Left lobe of liver (tissue), 2 donors: Measurements from ENCODE around the gene CHFR. TPM values are rescaled to one million over a fixed set of nuclear protein-coding genes. Genes with fewer than 3 reads are reported as not detected.
"Not testable (repeated sequence)": the region's sequence is repeated elsewhere in the genome, so short reads cannot be mapped to it uniquely, and the experiment has no call there.

Source experiments
- ATAC-seq: fragments of 200-7000 bp; cut with Tn5 transposase; one replicate; pipeline ENCODE4 v1.9.1; 2020; ENCODE audit warnings: mild to moderate bottlenecking, moderate library complexity
- DNase-seq: peaks from one replicate; pipeline ENCODE4 v3.0.0-alpha.2; 2020; ENCODE audit warnings: low spot score
- total RNA-seq: library from RNA; stranded (reverse); gene quantifications from one replicate; pipeline ENCODE4 v1.2.1, GENCODE V29; 2021
- donor health status: DM: no; HTN: no; CAD: no; lungs with moderate emphysema.
- donor health status: DM: no; HTN: yes; CAD: no.

The CHFR gene
- total RNA-seq, 1 donor from 2014 or later, result 14.2 TPM

GRCh38 chr12:132874620-132875019 is 12.8 kb downstream of the CHFR start:
- not testable (repeated sequence) for DNase-seq

DNA sequence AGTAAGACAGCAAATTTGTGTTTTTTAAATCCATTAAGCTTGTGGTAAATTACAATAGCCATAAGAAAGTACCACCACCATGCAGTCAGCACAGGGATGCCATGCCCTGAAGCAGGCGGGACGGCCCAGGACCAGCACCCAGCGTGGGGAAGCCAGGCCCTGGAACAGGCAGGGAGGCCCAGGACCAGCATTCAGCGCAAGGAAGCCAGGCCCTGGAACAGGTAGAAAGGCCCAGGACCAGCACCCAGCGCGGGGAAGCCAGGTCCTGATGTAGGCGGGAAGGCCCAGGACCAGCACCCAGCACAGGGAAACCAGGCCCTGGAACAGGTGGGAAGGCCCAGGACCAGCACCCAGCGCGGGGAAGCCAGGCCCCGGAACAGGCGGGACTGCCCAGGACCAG is 13.2 kb downstream of the CHFR start:
- ATAC-seq (no peak), DNase-seq (no peak)

More at GRCh38 chr12:132874620-132875019, 12.8 kb downstream of the CHFR start:
- not testable (repeated sequence) for ATAC-seq

GRCh38 chr12:132873724-132874123 is 13.7 kb downstream of the CHFR start:
- ATAC-seq (no peak), DNase-seq (no peak)

GRCh38 chr12:132872975-132873421 is 14.4 kb downstream of the CHFR start:
- no peak for ATAC-seq
- no peak for DNase-seq

DNA sequence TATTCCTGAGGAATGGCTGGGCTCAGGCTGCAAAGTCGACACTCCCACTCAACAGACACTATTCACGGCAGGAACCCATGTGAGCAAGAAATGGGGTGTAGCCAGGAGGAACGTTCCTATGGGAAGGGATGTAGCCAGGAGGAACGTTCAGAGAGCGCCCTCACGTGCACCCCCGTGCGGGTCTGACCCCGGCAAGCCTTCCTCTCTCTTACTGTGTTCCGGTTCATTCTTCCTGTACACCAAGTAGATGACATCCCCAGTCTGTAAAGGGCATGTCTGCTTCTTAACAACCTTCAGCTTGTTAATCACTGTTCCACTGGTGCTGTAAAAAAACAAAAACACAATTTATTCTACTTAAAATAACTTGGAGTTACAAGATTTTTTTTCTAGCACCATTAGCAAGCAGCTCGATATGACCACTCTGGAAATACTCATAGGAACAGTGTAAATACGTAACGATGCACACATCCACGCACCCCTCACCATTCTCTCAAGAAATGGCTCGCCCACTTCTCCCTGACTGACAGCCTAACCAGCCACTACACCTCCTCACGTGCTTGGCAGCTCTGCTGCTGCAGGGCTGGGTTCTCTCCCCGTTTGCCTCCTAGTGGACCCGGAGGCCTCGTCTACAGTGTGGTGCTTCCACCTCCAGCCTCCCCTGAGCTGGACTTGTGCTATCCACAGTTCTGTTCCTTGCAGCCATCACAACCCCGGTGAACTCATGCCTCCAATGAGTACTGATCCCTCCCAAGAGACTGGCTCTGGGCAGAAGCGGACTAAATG is 15.1 kb downstream of the CHFR start:
- ATAC-seq (no peak), DNase-seq (no peak)

- ATAC-seq (no peak), DNase-seq (no peak)
Measured at GRCh38 chr12:132869551-132869950, 17.9 kb downstream of the CHFR start.

DNA sequence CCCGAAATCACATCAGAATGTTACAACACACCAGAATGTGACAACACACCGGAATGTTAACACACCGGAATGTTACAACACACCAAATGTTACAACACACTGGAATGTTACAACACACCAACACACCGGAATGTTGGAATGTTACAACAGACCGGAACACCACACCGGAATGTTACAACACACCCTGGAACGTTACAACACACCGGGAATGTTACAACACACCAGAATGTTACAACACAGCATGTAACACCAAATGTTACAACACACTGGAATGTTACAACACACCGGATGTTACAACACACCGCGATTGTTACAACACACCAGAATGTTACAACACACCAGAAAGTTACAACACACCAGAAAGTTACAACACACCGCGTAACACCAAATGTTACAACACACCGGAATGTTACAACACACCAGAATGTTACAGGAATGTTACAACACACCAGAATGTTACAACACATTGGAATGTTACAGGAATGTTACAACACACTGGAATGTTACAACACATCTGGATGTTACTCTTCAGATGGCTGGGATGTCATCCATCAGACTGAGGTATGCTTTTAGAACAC is 21.1 kb downstream of the CHFR start:
- DNase-seq (no peak), ATAC-seq (no peak)

DNA sequence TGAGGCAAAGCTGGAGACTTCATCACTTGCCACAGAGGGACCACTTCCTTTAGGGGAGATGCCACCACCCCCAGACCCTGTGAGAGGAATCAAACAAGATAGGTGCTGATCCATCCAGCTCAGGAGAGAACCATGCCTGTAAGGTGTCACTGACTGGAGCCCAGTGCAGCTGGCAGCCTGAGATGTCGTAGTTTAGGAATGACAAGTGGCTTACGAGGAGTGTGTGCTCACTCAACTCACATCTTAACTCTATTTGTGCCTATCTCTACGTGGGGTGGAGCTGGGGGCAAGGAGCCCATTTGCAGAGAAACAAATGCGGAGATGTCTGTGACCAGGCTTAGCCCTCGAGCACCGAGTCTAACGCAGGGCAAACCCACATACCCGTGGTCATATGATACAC is 25.8 kb downstream of the CHFR start:
- DNase-seq, result no peak
- no peak for ATAC-seq

GRCh38 chr12:132858718-132859266 is 28.6 kb downstream of the CHFR start:
- DNase-seq, result no peak
- ATAC-seq, result peak; percentile 48

GRCh38 chr12:132857019-132857418 is 30.4 kb downstream of the CHFR start:
- DNase-seq, ATAC-seq: not testable (repeated sequence)

DNA sequence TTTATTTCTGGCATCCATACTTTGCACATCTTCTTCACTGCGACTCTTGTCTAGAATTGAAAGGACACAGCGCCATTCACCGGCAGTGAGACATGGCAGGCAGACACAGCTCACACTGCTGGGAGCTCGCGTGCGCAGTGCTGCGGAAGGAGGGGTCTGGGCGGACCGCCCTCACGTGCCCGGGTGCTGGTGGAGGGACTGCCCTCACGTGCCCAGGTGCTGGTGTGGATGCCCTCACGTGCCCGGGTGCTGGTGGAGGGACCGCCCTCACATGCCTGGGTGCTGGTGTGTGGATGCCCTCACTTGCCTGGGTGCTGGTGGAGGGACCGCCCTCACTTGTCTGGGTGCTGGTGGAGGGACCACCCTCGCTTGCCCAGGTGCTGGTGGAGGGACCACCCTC is 30.8 kb downstream of the CHFR start:
- ATAC-seq, result no peak
- DNase-seq, result no peak

DNA sequence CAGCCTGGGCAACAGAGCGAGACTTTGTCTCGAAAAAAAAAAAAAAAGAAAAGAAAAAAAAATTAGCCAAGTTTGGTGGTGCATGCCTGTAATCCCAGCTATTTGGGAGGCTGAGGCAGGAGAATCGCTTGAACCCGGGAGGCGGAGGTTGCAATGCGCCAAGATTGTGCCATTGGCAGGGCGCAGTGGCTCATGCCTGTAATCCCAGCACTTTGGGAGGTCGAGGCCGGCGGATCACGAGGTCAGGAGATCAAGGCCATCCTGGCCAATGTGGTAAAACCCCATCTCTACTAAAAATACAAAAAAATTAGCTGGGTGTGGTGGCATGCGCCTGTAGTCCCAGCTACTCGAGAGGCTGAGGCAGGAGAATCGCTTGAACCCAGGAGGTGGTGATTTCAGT is 32.2 kb downstream of the CHFR start:
- ATAC-seq, DNase-seq: not testable (repeated sequence)

DNA sequence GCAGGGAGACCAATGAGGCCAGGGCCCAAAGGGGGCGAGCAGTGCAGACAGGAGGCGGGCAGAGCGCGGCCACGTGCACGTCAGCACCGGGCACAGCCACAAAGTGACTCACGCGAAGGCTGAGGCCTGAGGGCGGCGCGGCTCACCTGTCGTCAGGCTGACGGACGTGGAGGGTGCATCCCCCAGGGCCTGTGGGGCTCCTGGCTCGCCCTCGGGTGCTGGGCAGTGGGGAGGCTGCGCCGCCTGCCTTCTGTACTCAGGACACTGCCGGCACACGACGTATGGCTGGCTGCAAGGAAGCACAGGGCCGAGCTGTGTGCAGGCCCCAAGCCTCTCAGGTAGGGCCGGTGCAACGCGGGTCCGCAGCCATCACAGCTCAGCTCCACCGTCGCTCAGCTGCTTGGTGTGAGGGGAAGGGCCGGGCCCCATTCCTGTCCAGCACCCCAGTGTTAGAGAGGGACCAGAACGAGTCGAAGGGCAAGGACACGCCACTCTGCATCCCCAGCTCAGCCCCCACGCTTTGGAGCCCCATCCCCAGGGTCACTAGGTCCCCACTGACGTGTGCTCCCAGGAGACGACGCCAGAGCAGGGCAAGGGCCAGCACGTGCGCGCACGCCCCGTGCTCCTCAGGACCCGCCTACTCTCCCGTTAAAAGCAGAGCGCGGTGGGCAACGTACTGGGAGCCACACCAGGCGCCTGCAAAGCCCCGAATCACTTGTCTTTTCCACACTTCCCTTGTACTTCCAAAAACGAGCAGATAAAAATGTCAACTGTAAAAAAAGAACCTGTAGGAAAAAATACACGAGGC is 33.9 kb downstream of the CHFR start:
- no peak for ATAC-seq
- DNase-seq, result no peak

- DNase-seq, result no peak
- ATAC-seq, result no peak
Measured at GRCh38 chr12:132852496-132852895, 34.9 kb downstream of the CHFR start.

- DNase-seq (no peak), ATAC-seq (no peak)
Measured at GRCh38 chr12:132851465-132851864, 35.9 kb downstream of the CHFR start.

DNA sequence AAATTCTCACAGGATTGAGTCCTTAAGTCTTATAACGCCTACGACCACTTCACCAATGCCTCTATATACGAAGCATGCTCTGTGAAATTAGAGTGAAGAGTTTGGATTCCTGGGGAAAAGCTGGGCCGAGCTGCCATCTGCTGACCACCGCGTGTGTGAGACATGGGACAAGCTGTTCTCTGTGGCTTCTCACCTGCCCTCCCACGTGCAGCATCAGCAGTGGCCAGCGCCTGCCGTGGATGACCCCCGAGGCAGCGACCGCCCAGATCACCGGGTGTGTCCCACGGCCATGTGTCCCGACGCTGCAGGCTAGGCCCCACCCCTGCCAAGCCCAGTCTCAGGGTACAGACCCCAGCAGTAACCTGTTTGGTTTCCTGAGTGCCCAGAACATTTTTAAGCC is 37.1 kb downstream of the CHFR start:
- ATAC-seq, result no peak
- no peak for DNase-seq

DNA sequence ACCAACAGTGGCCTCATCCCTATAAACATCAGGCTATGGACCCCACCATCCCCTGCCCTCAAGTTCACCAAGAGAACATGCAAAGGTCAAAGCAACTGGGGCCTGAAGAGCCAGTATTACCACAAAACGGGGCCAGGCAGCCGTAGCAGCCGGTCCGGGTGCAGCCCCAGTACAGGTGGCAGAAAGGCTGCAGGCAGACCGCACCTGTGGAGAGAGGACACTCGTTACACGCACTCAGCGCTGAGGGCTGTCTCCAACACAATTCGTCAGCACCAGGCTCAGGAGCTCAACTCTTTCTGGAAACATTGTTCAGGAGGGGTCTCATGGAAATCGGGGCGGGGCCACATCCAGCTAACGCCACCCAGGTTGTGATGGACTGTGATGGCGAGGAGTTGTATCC is 38.9 kb downstream of the CHFR start:
- no peak for DNase-seq
- no peak for ATAC-seq

DNA sequence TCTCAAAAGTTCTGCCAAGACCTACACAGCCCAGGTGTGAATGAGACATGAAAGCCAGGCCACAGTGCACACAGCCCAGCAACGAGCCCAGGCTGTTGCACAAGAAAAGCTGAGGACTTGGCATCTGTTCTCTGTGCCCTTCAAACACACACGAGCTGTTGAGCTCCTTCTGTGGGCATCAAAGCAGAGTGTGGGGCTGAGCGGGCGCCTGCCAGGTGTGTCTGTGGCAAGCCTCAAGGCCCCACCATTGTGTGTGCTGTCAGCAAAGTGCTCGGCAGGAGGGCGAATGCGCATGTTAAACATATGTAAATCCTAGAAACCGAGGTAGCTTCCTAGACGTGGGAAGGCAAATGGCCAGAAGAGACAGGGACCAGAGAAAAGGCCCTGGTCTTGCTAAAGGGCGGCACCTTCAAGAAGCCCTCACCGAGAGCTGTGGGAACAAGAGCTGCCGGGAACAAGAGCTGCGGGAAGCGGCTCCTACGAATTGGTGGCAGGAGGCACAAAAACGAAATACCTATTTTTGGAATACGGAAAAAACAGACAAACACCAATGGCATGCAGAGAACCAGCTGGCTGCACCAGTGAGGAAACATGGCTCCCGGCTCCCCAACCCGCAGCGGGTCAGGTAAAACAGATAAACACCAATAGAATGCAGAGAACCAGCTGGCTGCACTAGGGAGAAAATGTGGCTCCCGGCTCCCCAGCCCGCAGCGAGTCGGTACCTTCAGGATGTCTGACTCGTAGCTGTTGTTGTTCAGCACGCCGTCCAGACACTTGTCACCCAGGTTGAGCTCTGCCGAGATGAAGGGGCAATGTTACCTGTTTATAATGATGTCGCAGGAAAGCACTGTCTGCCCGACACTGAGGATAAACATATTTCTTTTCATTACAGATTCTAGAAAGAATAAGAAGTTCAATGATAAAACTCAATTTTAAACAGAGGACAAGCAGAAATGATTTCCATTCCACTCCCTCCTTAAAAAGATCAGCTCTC is 39.7 kb downstream of the CHFR start:
- DNase-seq (peak; percentile 52), ATAC-seq (peak; percentile 88)

DNA sequence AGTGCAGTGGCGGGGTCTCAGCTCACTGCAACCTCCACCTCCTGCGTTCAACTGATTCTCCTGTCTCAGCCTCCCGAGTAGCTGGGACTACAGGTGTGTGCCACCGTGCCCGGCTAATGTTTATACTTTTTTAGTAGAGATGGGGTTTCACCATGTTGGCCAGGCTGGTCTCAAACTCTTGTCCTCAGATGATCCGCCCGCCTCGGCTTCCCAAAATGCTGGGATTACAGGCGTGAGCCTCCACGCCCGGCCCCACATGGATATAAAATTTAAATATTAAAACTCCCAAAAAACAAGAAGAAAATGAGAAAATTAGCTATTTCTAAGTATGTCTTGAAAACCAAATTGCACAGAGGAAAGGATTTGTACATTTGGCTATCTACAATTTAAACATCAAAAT is 42.7 kb downstream of the CHFR start:
- not testable (repeated sequence) for DNase-seq, ATAC-seq

DNA sequence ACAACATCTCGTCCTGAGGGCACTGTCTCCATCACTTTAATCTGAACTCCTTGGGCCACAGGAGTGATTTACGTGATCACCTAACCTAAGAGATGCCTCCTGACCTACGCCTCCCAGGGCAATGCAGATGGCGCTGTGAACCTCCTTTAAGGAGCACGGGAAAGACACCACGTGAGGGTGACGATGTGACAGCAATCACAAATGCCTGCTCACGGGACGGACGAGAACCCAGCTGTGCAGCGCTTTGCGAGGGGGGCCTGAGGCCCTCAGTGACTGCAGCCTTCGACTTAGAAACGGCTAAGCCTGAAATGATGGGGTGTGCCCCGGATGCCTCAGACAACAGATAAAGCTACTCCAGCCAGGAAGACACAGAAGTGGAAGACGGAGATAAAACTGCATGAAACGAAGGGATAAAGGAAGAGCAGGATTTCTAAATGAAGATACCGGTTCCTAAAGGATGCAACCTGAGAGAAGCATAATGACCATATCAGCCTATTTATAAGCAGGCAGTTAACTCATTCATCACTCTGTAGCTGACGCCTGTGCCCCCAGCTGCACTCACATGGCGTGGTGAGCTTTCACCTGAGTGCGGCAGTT is 44.9 kb downstream of the CHFR start:
- ATAC-seq (no peak), DNase-seq (no peak)
